Natural killer cell treated with Interleukin-12 subunit alpha and Interleukin-12 subunit beta and Interleukin-15 and Interleukin-18, amount 100 ng/mL, for 72 hours (primary cell): ENCODE measurements around the gene INA. TPM values are rescaled to one million over a fixed set of nuclear protein-coding genes. Genes with fewer than 3 reads are reported as not detected.
"Not testable (repeated sequence)": the region's sequence is repeated elsewhere in the genome, so short reads cannot be mapped to it uniquely, and the experiment has no call there.

ENCODE experiments used
- ATAC-seq, 2 donors: fragments of 150-1000 bp; cut with Tn5 transposase in 1 of 2; sonication (Bioruptor Pico), chemical (Tn5 transposase) in 1 of 2; 2 replicates each; pipeline ENCODE4 v1.10.0; 2021
- DNase-seq: peaks from one replicate; pipeline ENCODE4 v3.0.0; 2022; ENCODE audit warnings: low spot score
- H3K27ac Mint-ChIP-seq, 2 donors: 1 replicate in 1 of 2; 2 replicates in 1 of 2; pipeline ENCODE4 v1.8.0; 2022; ENCODE audit warnings: mixed read lengths in 2 of 2, mild to moderate bottlenecking in 1 of 2, moderate library complexity in 1 of 2
- H3K27me3 Mint-ChIP-seq, 2 donors: 1 replicate in 1 of 2; 2 replicates in 1 of 2; pipeline ENCODE4 v1.8.0; 2022; ENCODE audit warnings: mixed read lengths in 2 of 2
- H3K36me3 Mint-ChIP-seq: one replicate; pipeline ENCODE4 v1.8.0; 2022; ENCODE audit warnings: mixed read lengths
- H3K4me1 Mint-ChIP-seq, 2 donors: 1 replicate in 1 of 2; 2 replicates in 1 of 2; pipeline ENCODE4 v1.8.0; 2022; ENCODE audit warnings: low read depth in 2 of 2, mixed read lengths in 2 of 2, mild to moderate bottlenecking in 1 of 2
- H3K4me3 Mint-ChIP-seq: one replicate; pipeline ENCODE4 v1.8.0; 2022; ENCODE audit warnings: mixed read lengths
- H3K9me3 Mint-ChIP-seq: 2 replicates; pipeline ENCODE4 v1.8.0; 2022; ENCODE audit warnings: mixed read lengths
- total RNA-seq, 2 donors: library from RNA; stranded (reverse); gene quantifications; one replicate each; pipeline ENCODE4 v1.2.3, GENCODE V29; 2022

INA gene
- total RNA-seq, 2 donors from 2014 or later = 0.14 TPM; not detected in 1

GRCh38 chr10:103254538-103255325, 22.2 kb upstream of the INA start:
- no peak for DNase-seq
- peaks cover 6% of the 10 kb centered on the region for H3K36me3 Mint-ChIP-seq
- H3K9me3 Mint-ChIP-seq = peaks cover 4% of the 10 kb centered on the region
- H3K4me1 Mint-ChIP-seq = peaks cover 4 to 6% of the 10 kb centered on the region in 2 donors
- no peak overlapping the region for H3K27ac Mint-ChIP-seq
- ATAC-seq = peak in 1 of 2 donors; percentile 72
- no peak overlapping the region for H3K4me3 Mint-ChIP-seq
- H3K27me3 Mint-ChIP-seq = peaks cover 7 to 13% of the 10 kb centered on the region in 2 donors

DNA sequence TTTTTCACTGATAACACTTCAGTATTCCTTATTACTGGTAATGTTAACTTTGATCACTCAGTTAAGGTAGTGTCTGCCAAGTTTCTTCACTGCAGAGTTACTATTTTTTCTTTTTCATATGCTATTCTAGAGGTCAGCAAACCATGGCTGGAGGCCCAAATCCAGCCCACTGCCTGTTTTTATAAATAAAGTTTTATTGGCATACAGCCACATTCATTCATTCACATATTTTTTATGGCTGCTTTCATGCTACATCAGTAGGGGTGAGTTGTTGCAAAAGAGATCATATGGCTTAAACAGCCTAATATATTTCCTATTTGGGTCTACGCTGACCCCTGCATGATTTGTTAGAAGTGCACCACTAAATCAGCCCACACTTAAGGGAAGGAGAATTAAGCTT, 20.3 kb upstream of the INA start:
- Mint-ChIP-seq H3K4me1 (no peaks in the 10 kb centered on the region), H3K27me3 (peaks cover 7 to 17% of the 10 kb centered on the region in 2 donors), H3K36me3 (peaks cover under 1% of the 10 kb centered on the region), H3K9me3 (no peaks in the 10 kb centered on the region), H3K27ac (no peak overlapping the region), H3K4me3 (no peak overlapping the region)
- DNase-seq = no peak
- no peak for ATAC-seq

DNA sequence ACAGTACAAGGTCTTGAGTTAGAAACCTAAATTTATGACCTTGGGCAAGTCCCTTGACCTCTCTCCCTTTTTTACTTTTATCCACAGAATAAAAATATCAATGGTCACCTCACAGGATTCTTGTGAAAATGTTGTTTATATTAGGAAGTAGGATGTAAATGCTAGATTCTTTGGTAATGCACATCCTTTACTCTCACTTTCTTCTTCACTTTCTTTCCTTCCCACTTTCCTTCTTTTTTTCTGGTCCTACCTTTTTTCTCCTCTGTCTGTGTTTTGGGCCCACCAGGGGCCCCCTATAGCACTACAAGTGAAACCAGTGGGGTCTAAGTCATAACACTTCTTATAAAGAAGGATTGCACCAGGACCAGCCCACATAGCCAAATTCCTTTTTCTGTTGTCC, 19.1 kb upstream of the INA start:
- no peak overlapping the region for H3K27ac Mint-ChIP-seq
- peaks cover 10 to 21% of the 10 kb centered on the region in 2 donors for H3K27me3 Mint-ChIP-seq
- DNase-seq (no peak), ATAC-seq (no peak)
- H3K9me3 Mint-ChIP-seq = no peaks in the 10 kb centered on the region
- no peaks in the 10 kb centered on the region for H3K4me1 Mint-ChIP-seq
- H3K4me3 Mint-ChIP-seq = no peak overlapping the region
- no peaks in the 10 kb centered on the region for H3K36me3 Mint-ChIP-seq

DNA sequence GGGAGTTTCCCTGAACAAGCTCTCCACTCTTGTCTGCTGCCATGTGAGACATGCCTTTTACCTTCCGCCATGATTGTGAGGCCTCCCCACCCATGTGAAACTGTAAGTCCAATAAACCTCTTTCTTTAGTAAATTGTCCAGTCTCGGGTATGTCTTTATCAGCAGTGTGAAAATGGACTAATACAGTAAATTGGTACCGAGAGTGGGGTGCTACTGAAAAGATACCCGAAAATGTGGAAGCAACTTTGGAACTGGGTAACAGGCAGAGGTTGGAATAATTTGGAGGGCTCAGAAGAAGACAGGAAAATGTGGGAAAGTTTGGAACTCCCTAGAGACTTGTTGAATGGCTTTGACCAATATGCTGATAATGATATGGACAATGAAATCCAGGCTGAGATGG, 18.0 kb upstream of the INA start:
- ATAC-seq, H3K9me3 Mint-ChIP-seq, H3K27ac Mint-ChIP-seq, H3K36me3 Mint-ChIP-seq, H3K4me3 Mint-ChIP-seq, DNase-seq, H3K4me1 Mint-ChIP-seq: not testable (repeated sequence)
- peaks cover 17 to 25% of the 10 kb centered on the region in 2 donors for H3K27me3 Mint-ChIP-seq

- no peak overlapping the region for H3K4me3 Mint-ChIP-seq
Observed at GRCh38 chr10:103259989-103260388, 16.9 kb upstream of the INA start.

DNA sequence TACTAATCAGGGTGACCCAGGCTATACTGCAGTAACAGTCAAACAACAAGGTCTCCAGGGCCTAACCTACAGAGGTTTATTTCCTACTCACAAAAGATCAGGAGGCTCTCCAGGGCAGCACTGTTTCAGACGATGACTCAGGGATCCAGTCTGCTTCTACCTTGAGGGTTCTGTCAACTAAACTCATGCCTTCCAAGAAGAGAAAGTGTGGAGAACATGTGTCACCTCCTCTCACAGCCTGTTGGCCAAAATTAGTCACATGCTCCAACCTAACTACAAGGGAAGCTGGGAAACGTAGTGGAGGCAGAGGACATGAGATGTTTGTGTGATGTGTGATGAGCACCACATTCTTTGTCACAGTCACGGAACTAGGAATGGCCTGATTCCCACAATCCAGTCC, 14.7 kb upstream of the INA start:
- ATAC-seq = no peak
- Mint-ChIP-seq H3K9me3 (no peaks in the 10 kb centered on the region), H3K4me1 (no peaks in the 10 kb centered on the region), H3K4me3 (no peak overlapping the region), H3K36me3 (no peaks in the 10 kb centered on the region), H3K27ac (no peak overlapping the region), H3K27me3 (peaks cover 17 to 29% of the 10 kb centered on the region in 2 donors)
- DNase-seq = no peak

More at GRCh38 chr10:103259989-103260388, 16.9 kb upstream of the INA start:
- Mint-ChIP-seq H3K27me3 (peaks cover 17 to 27% of the 10 kb centered on the region in 2 donors), H3K4me1 (no peaks in the 10 kb centered on the region), H3K27ac (no peak overlapping the region), H3K9me3 (no peaks in the 10 kb centered on the region), H3K36me3 (no peaks in the 10 kb centered on the region)
- ATAC-seq = no peak
- no peak for DNase-seq

DNA sequence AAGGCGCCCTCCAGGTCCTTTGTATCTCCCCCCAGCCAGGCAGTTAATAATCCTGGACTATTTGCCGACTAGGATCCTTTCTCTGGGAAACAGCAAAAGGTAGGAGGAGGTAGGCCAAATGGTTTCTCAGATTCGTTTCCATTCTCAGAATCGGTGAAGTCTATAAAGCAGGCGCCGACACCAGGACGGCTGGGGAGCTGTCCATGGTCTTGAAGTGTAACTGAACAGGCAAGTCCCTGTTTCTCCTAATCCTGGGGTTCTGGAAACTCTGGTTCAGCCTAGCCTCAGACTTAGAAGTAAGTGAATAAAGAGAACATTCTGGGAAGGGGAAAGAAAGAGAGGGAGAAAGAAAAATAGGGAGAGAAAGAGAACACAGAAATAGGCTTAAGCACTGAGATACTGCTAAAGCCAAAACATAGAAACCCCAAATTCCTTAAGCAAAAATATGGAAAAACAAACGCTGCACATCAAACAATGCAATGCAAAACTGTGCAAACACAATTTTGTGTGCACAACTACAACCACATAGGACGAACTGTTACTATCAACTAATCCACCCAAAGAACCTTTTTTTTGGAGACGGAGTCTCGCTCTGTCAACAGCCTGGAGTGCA, 11.1 kb upstream of the INA start:
- Mint-ChIP-seq H3K4me3 (no peak overlapping the region), H3K4me1 (no peaks in the 10 kb centered on the region), H3K27me3 (peaks cover 30 to 37% of the 10 kb centered on the region in 2 donors), H3K9me3 (no peaks in the 10 kb centered on the region), H3K36me3 (no peaks in the 10 kb centered on the region), H3K27ac (no peak overlapping the region)
- no peak for ATAC-seq
- DNase-seq = no peak

DNA sequence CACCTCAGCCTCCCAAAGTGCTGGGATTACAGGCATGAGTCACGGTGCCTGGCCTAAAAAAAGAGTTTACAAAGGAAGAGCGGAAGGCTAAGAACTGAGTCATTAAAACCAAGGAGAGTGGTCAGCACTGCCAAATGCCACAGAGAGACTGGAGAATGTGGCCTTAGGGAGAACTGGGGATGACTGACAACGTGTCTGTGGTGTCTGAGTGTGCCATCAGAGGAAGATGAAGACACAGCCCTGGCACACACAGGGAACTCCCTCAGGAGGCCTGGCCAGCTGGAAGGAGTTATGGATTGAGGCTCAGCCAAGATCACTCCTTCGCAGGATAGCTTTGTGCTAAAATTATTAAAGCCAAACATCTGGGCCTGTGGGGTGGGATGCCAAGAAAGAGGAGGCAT, 3.9 kb upstream of the INA start:
- no peak overlapping the region for H3K27ac Mint-ChIP-seq
- no peaks in the 10 kb centered on the region for H3K36me3 Mint-ChIP-seq
- DNase-seq (no peak), ATAC-seq (no peak)
- no peak overlapping the region for H3K4me3 Mint-ChIP-seq
- H3K4me1 Mint-ChIP-seq = no peaks in the 10 kb centered on the region
- H3K9me3 Mint-ChIP-seq = no peaks in the 10 kb centered on the region
- peaks cover 30 to 32% of the 10 kb centered on the region in 2 donors for H3K27me3 Mint-ChIP-seq

- H3K27ac Mint-ChIP-seq = no peak overlapping the region
- no peak overlapping the region for H3K4me3 Mint-ChIP-seq
- DNase-seq = no peak
- H3K4me1 Mint-ChIP-seq = peaks cover 0 to 4% of the 10 kb centered on the region in 2 donors
- H3K27me3 Mint-ChIP-seq = peaks cover 45 to 46% of the 10 kb centered on the region in 2 donors
- peaks cover 5% of the 10 kb centered on the region for H3K9me3 Mint-ChIP-seq
- peaks cover 7% of the 10 kb centered on the region for H3K36me3 Mint-ChIP-seq
- no peak for ATAC-seq
Observed at GRCh38 chr10:103276251-103276895, 565 bp upstream of the INA start.

GRCh38 chr10:103277713-103278536, 987 bp downstream of the INA start:
- DNase-seq (no peak), ATAC-seq (no peak)
- H3K4me3 Mint-ChIP-seq = no peak overlapping the region
- peaks cover 7% of the 10 kb centered on the region for H3K36me3 Mint-ChIP-seq
- no peak overlapping the region for H3K27ac Mint-ChIP-seq
- peaks cover 5% of the 10 kb centered on the region for H3K9me3 Mint-ChIP-seq
- peaks cover 49 to 61% of the 10 kb centered on the region in 2 donors for H3K27me3 Mint-ChIP-seq
- peaks cover 0 to 4% of the 10 kb centered on the region in 2 donors for H3K4me1 Mint-ChIP-seq

DNA sequence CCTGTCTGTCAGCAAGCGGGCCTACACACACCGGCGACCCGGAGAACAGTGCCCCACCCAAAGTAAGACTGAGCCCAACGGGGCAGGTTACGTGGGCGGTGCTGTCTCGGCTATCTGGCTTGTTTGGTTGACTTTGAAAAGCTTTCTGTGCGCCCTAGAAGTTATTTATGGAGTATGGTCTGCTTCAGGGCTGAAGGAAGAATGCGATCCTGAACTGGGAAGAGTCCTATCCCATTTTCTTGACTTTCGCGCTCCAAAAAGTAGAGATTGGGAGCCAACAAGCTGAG, 1.5 kb downstream of the INA start:
- H3K4me3 Mint-ChIP-seq = peak overlapping the region; percentile 55
- no peak overlapping the region for H3K27ac Mint-ChIP-seq
- peaks cover 7% of the 10 kb centered on the region for H3K36me3 Mint-ChIP-seq
- no peak for ATAC-seq
- no peak for DNase-seq
- H3K27me3 Mint-ChIP-seq = peaks cover 51 to 66% of the 10 kb centered on the region in 2 donors
- H3K4me1 Mint-ChIP-seq = peaks cover 0 to 4% of the 10 kb centered on the region in 2 donors
- peaks cover 5% of the 10 kb centered on the region for H3K9me3 Mint-ChIP-seq

DNA sequence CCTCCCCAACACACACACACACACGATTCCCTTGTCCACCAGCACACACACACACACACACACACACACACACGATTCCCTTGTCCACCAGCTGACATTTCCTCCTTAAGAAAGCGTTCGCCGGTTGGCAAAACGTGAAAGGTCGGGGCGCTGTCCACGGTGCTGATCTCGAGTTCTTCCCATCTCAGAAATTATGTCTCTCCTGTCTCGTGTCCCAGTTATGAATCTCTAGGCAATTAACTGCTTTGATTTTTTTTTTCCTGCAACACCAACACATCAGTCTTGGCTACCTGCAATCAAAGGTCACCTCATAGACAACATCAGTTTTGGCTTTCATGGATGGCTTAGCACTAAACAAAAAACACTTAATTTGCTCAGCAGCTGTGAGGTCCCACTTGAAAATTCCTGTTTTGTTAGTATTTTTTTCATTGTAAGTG, 1.9 kb downstream of the INA start:
- no peak overlapping the region for H3K27ac Mint-ChIP-seq
- ATAC-seq = no peak
- peaks cover 48 to 66% of the 10 kb centered on the region in 2 donors for H3K27me3 Mint-ChIP-seq
- peaks cover 0 to 4% of the 10 kb centered on the region in 2 donors for H3K4me1 Mint-ChIP-seq
- peak overlapping the region; percentile 55 for H3K4me3 Mint-ChIP-seq
- H3K9me3 Mint-ChIP-seq = peaks cover 5% of the 10 kb centered on the region
- peaks cover 7% of the 10 kb centered on the region for H3K36me3 Mint-ChIP-seq
- DNase-seq = no peak

DNA sequence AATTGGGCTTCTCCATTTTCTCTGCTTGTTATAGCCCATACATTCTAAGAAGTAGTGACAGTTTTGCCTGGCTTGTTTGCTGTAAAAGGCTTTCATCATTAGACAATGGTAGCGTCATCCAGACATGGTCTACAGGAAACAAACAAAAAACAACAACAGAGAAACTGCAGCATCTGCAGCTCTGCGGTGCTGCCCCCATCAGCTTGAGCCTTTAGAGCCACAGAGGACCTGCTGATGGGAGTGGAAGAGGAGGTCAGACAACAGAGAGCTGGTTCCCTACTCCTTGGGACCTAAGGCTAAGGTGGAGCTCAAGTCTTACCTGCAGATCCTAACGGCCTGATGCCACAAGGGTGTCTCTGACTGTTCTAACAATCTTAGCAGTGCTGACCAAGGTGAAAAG, 3.1 kb downstream of the INA start:
- DNase-seq = no peak
- Mint-ChIP-seq H3K27me3 (peaks cover 48 to 66% of the 10 kb centered on the region in 2 donors), H3K27ac (no peak overlapping the region), H3K36me3 (peaks cover 7% of the 10 kb centered on the region), H3K4me3 (no peak overlapping the region), H3K9me3 (peaks cover 5% of the 10 kb centered on the region), H3K4me1 (peaks cover 0 to 4% of the 10 kb centered on the region in 2 donors)
- no peak for ATAC-seq
